HFFc6 (cell line): ENCODE measurements around the gene TPRG1. TPM values are rescaled to one million over a fixed set of nuclear protein-coding genes. Genes with fewer than 3 reads are reported as not detected.

Source experiments
- DNase-seq: peaks from one replicate; pipeline ENCODE4 v3.0.0-alpha.2; 2018
- H3K27ac Mint-ChIP-seq: 2 replicates; pipeline ENCODE4 v1.8.0; 2020; ENCODE audit warnings: mild to moderate bottlenecking, mixed read lengths
- H3K27me3 Mint-ChIP-seq: 2 replicates; pipeline ENCODE4 v1.8.0; 2021; ENCODE audit warnings: mild to moderate bottlenecking, moderate library complexity, mixed read lengths; ENCODE audit not compliant: insufficient read depth
- H3K36me3 Mint-ChIP-seq: 2 replicates; pipeline ENCODE4 v1.8.0; 2021; ENCODE audit warnings: low read depth, mixed read lengths
- H3K4me1 Mint-ChIP-seq: 2 replicates; pipeline ENCODE4 v1.8.0; 2020; ENCODE audit warnings: low read depth, mixed read lengths
- H3K4me3 Mint-ChIP-seq: 2 replicates; pipeline ENCODE4 v1.8.0; 2020; ENCODE audit warnings: mild to moderate bottlenecking, moderate library complexity, mixed read lengths
- H3K9me3 Mint-ChIP-seq: 2 replicates; pipeline ENCODE4 v1.8.0; 2020; ENCODE audit warnings: mild to moderate bottlenecking, mixed read lengths
- CTCF ChIP-seq: fragments of 200-600 bp; sonication (generic); IDR thresholded peaks from 2 replicates; pipeline ENCODE4 v1.5.0; 2021; ENCODE audit warnings: antibody characterized with exemption, mild to moderate bottlenecking
- total RNA-seq, 6 experiments: library from RNA; stranded (reverse); fragmentation: NEBNext Ultra II Directional; extraction: Animal tissue kit (Norgen Biotek cat#: 25700); gene quantifications; 2 replicates in 1 of 6; 3 replicates in 5 of 6; pipeline ENCODE4 v1.2.3, GENCODE V29; 2021

TPRG1 gene
- total RNA-seq, 6 experiments from 2014 or later = not detected

- Mint-ChIP-seq H3K36me3 (no peaks in the 10 kb centered on the region), H3K9me3 (no peaks in the 10 kb centered on the region; the same call in 1 of the 2 replicates), H3K4me1 (no peaks in the 10 kb centered on the region; the same call in 1 of the 2 replicates)
Measured at GRCh38 chr3:189295089-189295488, 123.3 kb downstream of the TPRG1 start.

DNA sequence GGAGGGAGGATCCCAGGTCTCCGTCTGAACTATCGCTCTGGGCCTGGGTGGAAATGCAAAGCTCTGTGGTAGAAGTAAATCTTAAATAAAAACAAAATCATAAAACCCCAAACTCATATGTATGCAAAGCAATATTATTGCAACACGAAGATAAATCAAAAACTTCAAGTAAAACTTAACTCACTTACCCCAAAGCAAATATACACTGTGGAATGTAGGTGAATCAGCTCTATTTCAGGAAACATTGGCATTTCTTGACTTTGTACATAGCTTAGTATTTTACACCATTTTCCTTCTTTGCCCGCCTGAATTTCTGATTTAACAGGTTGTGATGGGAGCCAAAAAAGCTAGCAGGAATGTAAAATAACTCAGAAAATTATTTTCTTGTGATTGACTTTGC is 126.2 kb downstream of the TPRG1 start:
- H3K27me3 Mint-ChIP-seq = no peaks in the 10 kb centered on the region; the same call in none of the 2 replicates
- no peak for TF ChIP-seq CTCF
- no peak for DNase-seq
- H3K36me3 Mint-ChIP-seq = no peaks in the 10 kb centered on the region
- H3K4me1 Mint-ChIP-seq = no peaks in the 10 kb centered on the region; the same call in 1 of the 2 replicates
- H3K27ac Mint-ChIP-seq = no peak overlapping the region
- H3K9me3 Mint-ChIP-seq = peaks cover 13% of the 10 kb centered on the region; the same call in 1 of the 2 replicates
- no peak overlapping the region for H3K4me3 Mint-ChIP-seq

More at GRCh38 chr3:189295089-189295488, 123.3 kb downstream of the TPRG1 start:
- H3K27me3 Mint-ChIP-seq = peaks cover 2% of the 10 kb centered on the region; the same call in 1 of the 2 replicates
- H3K4me3 Mint-ChIP-seq = no peak overlapping the region
- no peak for TF ChIP-seq CTCF
- DNase-seq = no peak
- H3K27ac Mint-ChIP-seq = no peak overlapping the region

DNA sequence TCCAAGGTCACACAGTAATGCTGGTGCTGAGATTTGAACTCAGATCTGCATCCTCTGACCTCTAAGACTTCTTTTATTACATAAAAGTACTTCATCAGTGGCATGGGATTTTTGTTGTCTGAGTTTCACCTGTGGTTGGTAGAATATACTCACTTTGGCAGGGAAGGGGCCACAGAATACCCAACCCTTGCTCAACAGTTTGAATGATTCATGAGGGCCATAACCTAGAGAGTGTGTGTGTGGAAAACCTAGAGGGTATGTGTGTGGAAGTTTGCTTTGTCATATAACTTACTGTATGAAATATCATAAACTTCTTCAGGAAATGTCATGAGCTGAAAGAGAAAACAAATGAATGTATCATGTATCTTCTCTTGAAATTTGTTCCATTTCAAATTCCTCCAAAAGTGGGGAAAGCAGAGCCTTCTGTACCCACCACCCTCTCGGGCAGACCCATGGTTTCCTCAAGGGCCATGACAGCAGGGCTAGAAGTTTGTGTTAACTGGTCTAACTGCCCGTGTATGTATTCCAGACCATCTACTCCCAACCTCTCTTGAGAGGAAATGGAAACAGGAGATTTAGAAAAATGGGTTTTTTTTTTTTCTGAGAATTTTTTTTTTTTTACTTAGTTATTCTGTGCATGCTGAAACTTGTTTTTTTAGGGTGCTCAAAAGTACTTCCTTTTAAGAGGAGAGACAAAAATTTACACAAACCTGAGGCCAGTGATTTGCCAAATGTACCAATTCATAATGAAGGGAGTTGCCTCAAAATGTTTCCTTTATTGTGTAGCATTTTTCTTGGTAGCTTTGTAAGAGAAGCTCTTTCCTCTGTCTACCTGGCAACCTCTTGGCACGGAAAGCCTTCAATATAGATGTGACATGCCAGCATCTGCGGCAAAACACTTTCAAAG is 127.0 kb downstream of the TPRG1 start:
- DNase-seq = no peak
- Mint-ChIP-seq H3K27ac (no peak overlapping the region), H3K4me3 (no peak overlapping the region), H3K36me3 (no peaks in the 10 kb centered on the region), H3K9me3 (peaks cover 13% of the 10 kb centered on the region; the same call in 1 of the 2 replicates), H3K27me3 (no peaks in the 10 kb centered on the region; the same call in none of the 2 replicates), H3K4me1 (no peaks in the 10 kb centered on the region)
- no peak for TF ChIP-seq CTCF

DNA sequence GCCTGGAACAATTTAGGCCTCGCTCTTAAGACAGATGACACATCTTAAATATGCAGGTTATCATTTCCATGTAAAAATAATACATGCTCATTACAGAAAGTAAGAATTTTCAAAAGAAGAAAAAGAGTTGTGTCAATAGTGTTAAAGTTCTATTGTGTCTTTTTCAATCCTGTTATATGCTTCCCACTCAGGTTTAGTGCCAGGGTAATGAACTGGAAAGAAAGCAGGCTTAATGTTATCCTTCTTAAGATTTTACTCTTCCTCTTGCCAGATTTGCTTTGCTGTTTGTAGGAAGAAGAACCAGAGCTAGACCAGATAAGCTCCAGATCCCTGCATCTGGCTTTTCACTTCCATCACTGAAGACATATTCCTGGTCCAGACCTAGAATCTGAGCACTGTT is 128.6 kb downstream of the TPRG1 start:
- Mint-ChIP-seq H3K27me3 (no peaks in the 10 kb centered on the region; the same call in none of the 2 replicates), H3K4me1 (no peaks in the 10 kb centered on the region), H3K27ac (no peak overlapping the region), H3K9me3 (peaks cover 13% of the 10 kb centered on the region; the same call in 1 of the 2 replicates), H3K36me3 (no peaks in the 10 kb centered on the region), H3K4me3 (no peak overlapping the region)
- no peak for TF ChIP-seq CTCF
- no peak for DNase-seq

DNA sequence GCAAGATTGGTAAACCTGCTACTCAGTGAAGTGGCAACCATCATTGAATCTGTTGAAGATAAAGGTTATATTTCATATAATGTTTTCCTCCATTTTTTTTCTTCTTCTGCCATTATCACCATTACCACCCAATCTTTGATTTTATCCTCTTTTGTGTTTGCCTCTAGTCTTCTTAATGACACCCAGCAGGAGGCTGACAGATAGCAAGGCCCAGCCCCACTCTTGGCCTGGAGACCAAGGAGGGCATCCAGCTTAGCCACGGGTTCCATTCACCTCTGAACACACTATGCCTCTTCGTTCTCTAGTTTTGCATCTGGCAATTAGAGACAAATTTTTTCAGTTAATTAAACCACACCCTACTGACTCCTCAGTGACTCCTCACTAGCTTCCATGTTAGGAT is 129.7 kb downstream of the TPRG1 start:
- Mint-ChIP-seq H3K27me3 (no peaks in the 10 kb centered on the region; the same call in none of the 2 replicates), H3K4me1 (no peaks in the 10 kb centered on the region), H3K36me3 (no peaks in the 10 kb centered on the region), H3K4me3 (no peak overlapping the region), H3K27ac (no peak overlapping the region), H3K9me3 (peaks cover 13% of the 10 kb centered on the region; the same call in 1 of the 2 replicates)
- no peak for DNase-seq
- no peak for TF ChIP-seq CTCF
